ENCODE data around the gene KCTD2. TPM values are rescaled to one million over a fixed set of nuclear protein-coding genes. Genes with fewer than 3 reads are reported as not detected.

The KCTD2 gene
- total and polyA plus RNA-seq, 9 of the 15 experiments (the other 6 are each of a cell fraction or from before 2014, with no cell fraction given): 1.7 to 32.9 (median 15.8) TPM

DNA sequence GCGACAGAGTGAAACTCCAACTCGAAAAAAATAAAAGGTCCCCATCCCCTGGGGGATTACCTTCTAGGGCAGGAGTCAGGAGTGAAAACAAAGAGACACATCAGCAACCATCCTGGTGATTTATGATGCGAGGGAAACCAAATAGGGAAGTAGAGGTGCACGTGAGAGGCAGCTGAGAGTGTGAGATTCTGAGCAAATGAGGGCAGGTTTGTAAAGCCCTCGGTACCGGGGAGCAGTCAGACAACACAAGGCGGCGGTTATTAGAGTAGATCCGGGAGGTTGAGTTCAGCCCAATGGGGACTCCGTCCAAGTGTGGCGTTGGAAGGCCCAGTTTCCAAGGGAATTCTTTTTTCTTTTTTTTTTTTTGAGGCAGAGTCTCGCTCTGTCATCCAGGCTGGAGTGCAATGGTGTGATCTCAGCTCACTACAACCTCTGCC is 55.4 kb downstream of the KCTD2 start (continued):
- TF ChIP-seq CBX2 (IDR thresholded peaks at IDR 0.05; ENCODE audit: insufficient read depth, low read length, poor library complexity, severe bottlenecking) (no peak), PBX2 (CRISPR knock-in tag; IDR thresholded peaks at IDR 0.05; ENCODE audit: low read depth) (peak; percentile 68), PBX2 (tag; conservative IDR thresholded peaks at IDR 0.05; ENCODE audit: low read depth) (peak; percentile 92), NCOA1 (IDR thresholded peaks at IDR 0.05; ENCODE audit: low read depth) (0 out of 2 replicates have a peak, but pooled peaks have one; percentile 18), HDAC2 (IDR thresholded peaks at IDR 0.05) (peak; percentile 52; the same call in 1 of the 2 replicates), MEIS2 (IDR thresholded peaks at IDR 0.05; ENCODE audit: partially characterized antibody) (peak; percentile 98), CTBP1 (IDR thresholded peaks at IDR 0.05; ENCODE audit: borderline replicate concordance) (peak; percentile 70), CXXC5 (CRISPR knock-in tag; IDR thresholded peaks at IDR 0.05) (0 out of 2 replicates have a peak, but pooled peaks have one; percentile 42), ARID1B (IDR thresholded peaks at IDR 0.05) (peak; percentile 50; the same call in 1 of the 2 replicates), CREM (IDR thresholded peaks at IDR 0.05; ENCODE audit: low read depth) (no peak), MED1 (CRISPR knock-in tag; IDR thresholded peaks at IDR 0.05; ENCODE audit: borderline replicate concordance) (no peak)
- TF ChIP-seq, protein P1, sequence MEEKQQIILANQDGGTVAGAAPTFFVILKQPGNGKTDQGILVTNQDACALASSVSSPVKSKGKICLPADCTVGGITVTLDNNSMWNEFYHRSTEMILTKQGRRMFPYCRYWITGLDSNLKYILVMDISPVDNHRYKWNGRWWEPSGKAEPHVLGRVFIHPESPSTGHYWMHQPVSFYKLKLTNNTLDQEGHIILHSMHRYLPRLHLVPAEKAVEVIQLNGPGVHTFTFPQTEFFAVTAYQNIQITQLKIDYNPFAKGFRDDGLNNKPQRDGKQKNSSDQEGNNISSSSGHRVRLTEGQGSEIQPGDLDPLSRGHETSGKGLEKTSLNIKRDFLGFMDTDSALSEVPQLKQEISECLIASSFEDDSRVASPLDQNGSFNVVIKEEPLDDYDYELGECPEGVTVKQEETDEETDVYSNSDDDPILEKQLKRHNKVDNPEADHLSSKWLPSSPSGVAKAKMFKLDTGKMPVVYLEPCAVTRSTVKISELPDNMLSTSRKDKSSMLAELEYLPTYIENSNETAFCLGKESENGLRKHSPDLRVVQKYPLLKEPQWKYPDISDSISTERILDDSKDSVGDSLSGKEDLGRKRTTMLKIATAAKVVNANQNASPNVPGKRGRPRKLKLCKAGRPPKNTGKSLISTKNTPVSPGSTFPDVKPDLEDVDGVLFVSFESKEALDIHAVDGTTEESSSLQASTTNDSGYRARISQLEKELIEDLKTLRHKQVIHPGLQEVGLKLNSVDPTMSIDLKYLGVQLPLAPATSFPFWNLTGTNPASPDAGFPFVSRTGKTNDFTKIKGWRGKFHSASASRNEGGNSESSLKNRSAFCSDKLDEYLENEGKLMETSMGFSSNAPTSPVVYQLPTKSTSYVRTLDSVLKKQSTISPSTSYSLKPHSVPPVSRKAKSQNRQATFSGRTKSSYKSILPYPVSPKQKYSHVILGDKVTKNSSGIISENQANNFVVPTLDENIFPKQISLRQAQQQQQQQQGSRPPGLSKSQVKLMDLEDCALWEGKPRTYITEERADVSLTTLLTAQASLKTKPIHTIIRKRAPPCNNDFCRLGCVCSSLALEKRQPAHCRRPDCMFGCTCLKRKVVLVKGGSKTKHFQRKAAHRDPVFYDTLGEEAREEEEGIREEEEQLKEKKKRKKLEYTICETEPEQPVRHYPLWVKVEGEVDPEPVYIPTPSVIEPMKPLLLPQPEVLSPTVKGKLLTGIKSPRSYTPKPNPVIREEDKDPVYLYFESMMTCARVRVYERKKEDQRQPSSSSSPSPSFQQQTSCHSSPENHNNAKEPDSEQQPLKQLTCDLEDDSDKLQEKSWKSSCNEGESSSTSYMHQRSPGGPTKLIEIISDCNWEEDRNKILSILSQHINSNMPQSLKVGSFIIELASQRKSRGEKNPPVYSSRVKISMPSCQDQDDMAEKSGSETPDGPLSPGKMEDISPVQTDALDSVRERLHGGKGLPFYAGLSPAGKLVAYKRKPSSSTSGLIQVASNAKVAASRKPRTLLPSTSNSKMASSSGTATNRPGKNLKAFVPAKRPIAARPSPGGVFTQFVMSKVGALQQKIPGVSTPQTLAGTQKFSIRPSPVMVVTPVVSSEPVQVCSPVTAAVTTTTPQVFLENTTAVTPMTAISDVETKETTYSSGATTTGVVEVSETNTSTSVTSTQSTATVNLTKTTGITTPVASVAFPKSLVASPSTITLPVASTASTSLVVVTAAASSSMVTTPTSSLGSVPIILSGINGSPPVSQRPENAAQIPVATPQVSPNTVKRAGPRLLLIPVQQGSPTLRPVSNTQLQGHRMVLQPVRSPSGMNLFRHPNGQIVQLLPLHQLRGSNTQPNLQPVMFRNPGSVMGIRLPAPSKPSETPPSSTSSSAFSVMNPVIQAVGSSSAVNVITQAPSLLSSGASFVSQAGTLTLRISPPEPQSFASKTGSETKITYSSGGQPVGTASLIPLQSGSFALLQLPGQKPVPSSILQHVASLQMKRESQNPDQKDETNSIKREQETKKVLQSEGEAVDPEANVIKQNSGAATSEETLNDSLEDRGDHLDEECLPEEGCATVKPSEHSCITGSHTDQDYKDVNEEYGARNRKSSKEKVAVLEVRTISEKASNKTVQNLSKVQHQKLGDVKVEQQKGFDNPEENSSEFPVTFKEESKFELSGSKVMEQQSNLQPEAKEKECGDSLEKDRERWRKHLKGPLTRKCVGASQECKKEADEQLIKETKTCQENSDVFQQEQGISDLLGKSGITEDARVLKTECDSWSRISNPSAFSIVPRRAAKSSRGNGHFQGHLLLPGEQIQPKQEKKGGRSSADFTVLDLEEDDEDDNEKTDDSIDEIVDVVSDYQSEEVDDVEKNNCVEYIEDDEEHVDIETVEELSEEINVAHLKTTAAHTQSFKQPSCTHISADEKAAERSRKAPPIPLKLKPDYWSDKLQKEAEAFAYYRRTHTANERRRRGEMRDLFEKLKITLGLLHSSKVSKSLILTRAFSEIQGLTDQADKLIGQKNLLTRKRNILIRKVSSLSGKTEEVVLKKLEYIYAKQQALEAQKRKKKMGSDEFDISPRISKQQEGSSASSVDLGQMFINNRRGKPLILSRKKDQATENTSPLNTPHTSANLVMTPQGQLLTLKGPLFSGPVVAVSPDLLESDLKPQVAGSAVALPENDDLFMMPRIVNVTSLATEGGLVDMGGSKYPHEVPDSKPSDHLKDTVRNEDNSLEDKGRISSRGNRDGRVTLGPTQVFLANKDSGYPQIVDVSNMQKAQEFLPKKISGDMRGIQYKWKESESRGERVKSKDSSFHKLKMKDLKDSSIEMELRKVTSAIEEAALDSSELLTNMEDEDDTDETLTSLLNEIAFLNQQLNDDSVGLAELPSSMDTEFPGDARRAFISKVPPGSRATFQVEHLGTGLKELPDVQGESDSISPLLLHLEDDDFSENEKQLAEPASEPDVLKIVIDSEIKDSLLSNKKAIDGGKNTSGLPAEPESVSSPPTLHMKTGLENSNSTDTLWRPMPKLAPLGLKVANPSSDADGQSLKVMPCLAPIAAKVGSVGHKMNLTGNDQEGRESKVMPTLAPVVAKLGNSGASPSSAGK (IDR thresholded peaks at IDR 0.05): peak; percentile 86
